H9 (cell line): ENCODE data around the gene SLC35A4. TPM values are rescaled to one million over a fixed set of nuclear protein-coding genes. Genes with fewer than 3 reads are reported as not detected.

Source experiments
- DNase-seq: peaks from one replicate; pipeline ENCODE4 v3.0.0-alpha.2; 2017
- H2AFZ ChIP-seq: one replicate; pipeline ENCODE4 v1.6.1; 2013; ENCODE audit warnings: mild to moderate bottlenecking, low read length, control low read depth, moderate library complexity
- H2AK5ac ChIP-seq: 2 replicates; pipeline ENCODE4 v1.6.1; 2013; ENCODE audit warnings: low read length, control low read depth, mixed read lengths; ENCODE audit not compliant: insufficient read length
- H2BK120ac ChIP-seq: one replicate; pipeline ENCODE4 v1.6.1; 2013; ENCODE audit warnings: low read depth, mild to moderate bottlenecking, low read length, control low read depth, inconsistent platforms; ENCODE audit not compliant: poor library complexity, severe bottlenecking
- H2BK12ac ChIP-seq: 2 replicates; pipeline ENCODE4 v1.6.1; 2013; ENCODE audit warnings: low read length, control low read depth, mixed read lengths, low read depth; ENCODE audit not compliant: insufficient read length
- H2BK15ac ChIP-seq: 2 replicates; pipeline ENCODE4 v1.6.1; 2013; ENCODE audit warnings: low read depth, low read length, control low read depth
- H2BK20ac ChIP-seq: one replicate; pipeline ENCODE4 v1.6.1; 2013; ENCODE audit warnings: low read depth, mild to moderate bottlenecking, low read length, control low read depth, inconsistent platforms; ENCODE audit not compliant: poor library complexity, severe bottlenecking
- H2BK5ac ChIP-seq: 2 replicates; pipeline ENCODE4 v1.6.1; 2013; ENCODE audit warnings: low read length, control low read depth, mixed read lengths; ENCODE audit not compliant: insufficient read length
- H3K14ac ChIP-seq: 2 replicates; pipeline ENCODE4 v1.6.1; 2013; ENCODE audit warnings: low read length, control low read depth; ENCODE audit not compliant: insufficient read depth
- H3K18ac ChIP-seq: 2 replicates; pipeline ENCODE4 v1.6.1; 2013; ENCODE audit warnings: low read depth, mild to moderate bottlenecking, mixed read lengths, low read length, control low read depth; ENCODE audit not compliant: insufficient read length
- H3K23ac ChIP-seq: 2 replicates; pipeline ENCODE4 v1.6.1; 2013; ENCODE audit warnings: low read length, control low read depth, mixed read lengths, low read depth; ENCODE audit not compliant: insufficient read length
- H3K23me2 ChIP-seq: 2 replicates; pipeline ENCODE4 v1.6.1; 2013; ENCODE audit warnings: low read depth, mild to moderate bottlenecking, mixed read lengths, low read length, control low read depth; ENCODE audit not compliant: insufficient read length, poor library complexity, severe bottlenecking
- H3K27ac ChIP-seq: 2 replicates; pipeline ENCODE4 v1.5.1; 2013; ENCODE audit warnings: low read length, control low read depth, mixed read lengths, low read depth; ENCODE audit not compliant: insufficient read length
- H3K27me3 ChIP-seq: 2 replicates; pipeline ENCODE4 v1.6.1; 2013; ENCODE audit warnings: low read length, control low read depth, inconsistent platforms; ENCODE audit not compliant: insufficient read depth
- H3K4ac ChIP-seq: 2 replicates; pipeline ENCODE4 v1.6.1; 2013; ENCODE audit warnings: low read depth, mild to moderate bottlenecking, control low read depth, inconsistent platforms, low read length, moderate library complexity
- H3K4me1 ChIP-seq: 2 replicates; pipeline ENCODE4 v1.6.1; 2013; ENCODE audit warnings: low read length, control low read depth, inconsistent platforms; ENCODE audit not compliant: insufficient read depth
- H3K4me2 ChIP-seq: 2 replicates; pipeline ENCODE4 v1.6.1; 2013; ENCODE audit warnings: low read length, control low read depth, mixed read lengths; ENCODE audit not compliant: insufficient read length, insufficient read depth
- H3K56ac ChIP-seq: 2 replicates; pipeline ENCODE4 v1.6.1; 2013; ENCODE audit warnings: low read depth, mild to moderate bottlenecking, mixed read lengths, low read length, control low read depth; ENCODE audit not compliant: insufficient read length
- H3K79me1 ChIP-seq: 2 replicates; pipeline ENCODE4 v1.6.1; 2013; ENCODE audit warnings: low read depth, mild to moderate bottlenecking, moderate library complexity, low read length, control low read depth, inconsistent platforms; ENCODE audit not compliant: insufficient read depth, poor library complexity, severe bottlenecking
- H3K79me2 ChIP-seq: 2 replicates; pipeline ENCODE4 v1.6.1; 2013; ENCODE audit warnings: low read length, control low read depth, inconsistent platforms; ENCODE audit not compliant: insufficient read depth
- H3K9ac ChIP-seq: 2 replicates; pipeline ENCODE4 v1.6.1; 2013; ENCODE audit warnings: low read length, control low read depth, mixed read lengths; ENCODE audit not compliant: insufficient read length; ENCODE audit errors: extremely low read depth
- H3K9me3 ChIP-seq: one replicate; pipeline ENCODE4 v1.6.1; 2013; ENCODE audit warnings: low read depth, low read length, inconsistent platforms; ENCODE audit not compliant: control insufficient read depth
- H3T11ph ChIP-seq: one replicate; pipeline ENCODE4 v1.6.1; 2013; ENCODE audit warnings: mild to moderate bottlenecking, low read length, control low read depth, inconsistent platforms
- H4K20me1 ChIP-seq: one replicate; pipeline ENCODE4 v1.6.1; 2013; ENCODE audit not compliant: control insufficient read depth, insufficient read length, insufficient read depth
- H4K5ac ChIP-seq: 2 replicates; pipeline ENCODE4 v1.6.1; 2013; ENCODE audit warnings: low read depth, mild to moderate bottlenecking, mixed read lengths, low read length, control low read depth; ENCODE audit not compliant: insufficient read length
- H4K8ac ChIP-seq: replicated peaks from 2 replicates; pipeline ENCODE4 v1.6.1; 2013; ENCODE audit warnings: low read length, control low read depth, mixed read lengths, low read depth; ENCODE audit not compliant: insufficient read length
- H4K91ac ChIP-seq: 2 replicates; pipeline ENCODE4 v1.6.1; 2013; ENCODE audit warnings: low read depth, mild to moderate bottlenecking, moderate library complexity, mixed read lengths, low read length, control low read depth; ENCODE audit not compliant: insufficient read length
- H3K27ac Mint-ChIP-seq, 3 experiments: 2 replicates in 2 of 3; 3 replicates in 1 of 3; pipeline ENCODE4 v1.8.0; 2020 to 2021; ENCODE audit warnings: mixed read lengths in 3 of 3, mild to moderate bottlenecking in 1 of 3, moderate library complexity in 1 of 3
- H3K27me3 Mint-ChIP-seq: 2 replicates; pipeline ENCODE4 v1.8.0; 2021; ENCODE audit warnings: low read depth, mild to moderate bottlenecking, moderate library complexity, mixed read lengths
- H3K36me3 Mint-ChIP-seq, 3 experiments: 2 replicates in 2 of 3; 3 replicates in 1 of 3; pipeline ENCODE4 v1.8.0; 2020 to 2021; ENCODE audit warnings: low read depth in 3 of 3, mixed read lengths in 3 of 3; ENCODE audit not compliant: insufficient read depth in 1 of 3
- H3K4me1 Mint-ChIP-seq, 2 experiments: 2 replicates each; pipeline ENCODE4 v1.8.0; 2020; ENCODE audit warnings: mixed read lengths in 2 of 2
- H3K4me3 Mint-ChIP-seq, 2 experiments: 2 replicates in 1 of 2; 3 replicates in 1 of 2; pipeline ENCODE4 v1.8.0; 2020 to 2021; ENCODE audit warnings: mild to moderate bottlenecking in 2 of 2, mixed read lengths in 2 of 2, moderate library complexity in 1 of 2
- H3K9me3 Mint-ChIP-seq, 2 experiments: 2 replicates in 1 of 2; 3 replicates in 1 of 2; pipeline ENCODE4 v1.8.0; 2020; ENCODE audit warnings: mild to moderate bottlenecking in 2 of 2, mixed read lengths in 2 of 2, moderate library complexity in 1 of 2
- WGBS: extraction: QIAGEN DNeasy Blood & Tissue Kit; methylation state at CpG from one replicate; pipeline ENCODE4 v1.1.7; 2013; ENCODE audit warnings: missing lambda C conversion rate, low lambda C conversion rate, mixed read lengths; ENCODE audit not compliant: insufficient read length; ENCODE audit errors: extremely low coverage; 5-methylcytosine and 5-hydroxymethylcytosine counted together
- total RNA-seq: library from RNA; stranded (reverse); gene quantifications from 2 replicates; pipeline ENCODE4 v1.2.1, GENCODE V29; 2021
- TF ChIP-seq, protein P1 (sequence below): fragments of 200-600 bp; sonication (generic); conservative IDR thresholded peaks from 3 replicates; pipeline ENCODE4 v1.8.0; 2021; ENCODE audit warnings: antibody characterized with exemption, mild to moderate bottlenecking

SLC35A4 gene
- total RNA-seq, 1 experiment from 2014 or later = 92.0 TPM

DNA sequence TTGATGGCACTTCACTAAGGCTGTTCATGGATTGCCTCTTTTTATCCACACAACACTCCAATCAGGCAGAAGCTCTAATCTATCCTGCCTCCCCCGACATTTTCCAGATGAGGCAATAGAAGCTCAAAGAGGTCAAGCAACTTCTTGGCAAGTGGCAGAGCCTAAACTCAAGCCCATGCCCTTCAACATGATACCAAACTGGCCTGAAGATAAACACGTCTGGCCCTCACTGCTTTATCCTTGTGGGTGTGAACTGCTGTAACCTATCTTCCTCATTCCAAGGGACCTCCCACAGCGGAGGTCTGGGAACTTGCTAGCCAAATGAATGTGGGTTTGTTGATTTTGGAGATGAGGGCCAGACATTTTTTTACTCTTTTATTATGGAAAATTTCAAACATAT lies 9.5 kb downstream of the SLC35A4 start:
- Mint-ChIP-seq H3K27me3 (no peaks in the 10 kb centered on the region; the same call in 1 of the 2 replicates), H3K4me1 (no peaks in the 10 kb centered on the region), H3K27ac (no peak overlapping the region), H3K4me3 (no peak overlapping the region), H3K9me3 (no peaks in the 10 kb centered on the region), H3K36me3 (no peaks in the 10 kb centered on the region)
- Histone ChIP-seq H4K91ac (no peak overlapping the region), H4K8ac (no peak overlapping the region), H3K14ac (no peak overlapping the region), H4K5ac (no peak overlapping the region), H2AFZ (no peak overlapping the region), H2BK12ac (no peak overlapping the region), H2BK15ac (no peak overlapping the region), H3K23me2 (no peaks in the 10 kb centered on the region), H3K79me2 (no peaks in the 10 kb centered on the region), H2BK20ac (no peak overlapping the region), H3K18ac (no peak overlapping the region), H3K4me1 (0 out of 2 replicates have a peak, but pooled peaks cover 2% of the 10 kb centered on the region), H3K9me3 (no peaks in the 10 kb centered on the region), H3K56ac (no peak overlapping the region), H3K27me3 (no peaks in the 10 kb centered on the region), H3K4me2 (no peak overlapping the region), H3K23ac (no peak overlapping the region), H2BK120ac (no peak overlapping the region), H3K27ac (no peak overlapping the region), H3K4ac (no peak overlapping the region), H3K79me1 (no peaks in the 10 kb centered on the region), H4K20me1 (no peaks in the 10 kb centered on the region), H2BK5ac (no peak overlapping the region), H3K9ac (no peak overlapping the region), H3T11ph (no peak overlapping the region), H2AK5ac (no peak overlapping the region)
- no CpG with 5 or more reads among the region's 3 CpGs for WGBS
- TF ChIP-seq, protein P1, sequence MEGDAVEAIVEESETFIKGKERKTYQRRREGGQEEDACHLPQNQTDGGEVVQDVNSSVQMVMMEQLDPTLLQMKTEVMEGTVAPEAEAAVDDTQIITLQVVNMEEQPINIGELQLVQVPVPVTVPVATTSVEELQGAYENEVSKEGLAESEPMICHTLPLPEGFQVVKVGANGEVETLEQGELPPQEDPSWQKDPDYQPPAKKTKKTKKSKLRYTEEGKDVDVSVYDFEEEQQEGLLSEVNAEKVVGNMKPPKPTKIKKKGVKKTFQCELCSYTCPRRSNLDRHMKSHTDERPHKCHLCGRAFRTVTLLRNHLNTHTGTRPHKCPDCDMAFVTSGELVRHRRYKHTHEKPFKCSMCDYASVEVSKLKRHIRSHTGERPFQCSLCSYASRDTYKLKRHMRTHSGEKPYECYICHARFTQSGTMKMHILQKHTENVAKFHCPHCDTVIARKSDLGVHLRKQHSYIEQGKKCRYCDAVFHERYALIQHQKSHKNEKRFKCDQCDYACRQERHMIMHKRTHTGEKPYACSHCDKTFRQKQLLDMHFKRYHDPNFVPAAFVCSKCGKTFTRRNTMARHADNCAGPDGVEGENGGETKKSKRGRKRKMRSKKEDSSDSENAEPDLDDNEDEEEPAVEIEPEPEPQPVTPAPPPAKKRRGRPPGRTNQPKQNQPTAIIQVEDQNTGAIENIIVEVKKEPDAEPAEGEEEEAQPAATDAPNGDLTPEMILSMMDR = no peak
- DNase-seq = no peak
